ENCODE measurements around the gene CEP68. TPM values are rescaled to one million over a fixed set of nuclear protein-coding genes. Genes with fewer than 3 reads are reported as not detected.

Gene CEP68
- total RNA-seq, 1 donor from 2014 or later = 23.0 TPM

GRCh38 chr2:65070856-65071255, 14.6 kb downstream of the CEP68 start:
- no peak for TF ChIP-seq CTCF (IDR thresholded peaks at IDR 0.05; ENCODE audit: unreplicated experiment)
- DNase-seq (ENCODE audit: low spot score in 2 of 2, unreplicated experiment in 2 of 2) = peak in 1 of 2 experiments; percentile 22
- Mint-ChIP-seq H3K36me3 (peaks cover 13% of the 10 kb centered on the region), H3K4me1 (peaks cover 16% of the 10 kb centered on the region), H3K27me3 (ENCODE audit: low read depth) (no peaks in the 10 kb centered on the region), H3K4me3 (no peak overlapping the region), H3K27ac (no peak overlapping the region), H3K9me3 (no peaks in the 10 kb centered on the region)

- Mint-ChIP-seq H3K36me3 (peaks cover 13% of the 10 kb centered on the region), H3K9me3 (no peaks in the 10 kb centered on the region), H3K27ac (no peak overlapping the region), H3K4me1 (peaks cover 23% of the 10 kb centered on the region), H3K27me3 (ENCODE audit: low read depth) (no peaks in the 10 kb centered on the region), H3K4me3 (no peak overlapping the region)
- no peak for TF ChIP-seq CTCF (IDR thresholded peaks at IDR 0.05; ENCODE audit: unreplicated experiment)
- DNase-seq (ENCODE audit: low spot score in 2 of 2, unreplicated experiment in 2 of 2) = peak in 1 of 2 experiments; percentile 38
Measured at GRCh38 chr2:65071499-65072180, 15.4 kb downstream of the CEP68 start.

GRCh38 chr2:65072181-65072970, 16.2 kb downstream of the CEP68 start:
- H3K9me3 Mint-ChIP-seq = no peaks in the 10 kb centered on the region
- no peak for DNase-seq (ENCODE audit: low spot score in 2 of 2, unreplicated experiment in 2 of 2)
- H3K4me1 Mint-ChIP-seq = peaks cover 23% of the 10 kb centered on the region
- TF ChIP-seq CTCF (IDR thresholded peaks at IDR 0.05; ENCODE audit: unreplicated experiment) = no peak
- no peaks in the 10 kb centered on the region for H3K27me3 Mint-ChIP-seq (ENCODE audit: low read depth)
- H3K27ac Mint-ChIP-seq = no peak overlapping the region
- H3K4me3 Mint-ChIP-seq = no peak overlapping the region
- H3K36me3 Mint-ChIP-seq = peaks cover 13% of the 10 kb centered on the region

- Mint-ChIP-seq H3K9me3 (no peaks in the 10 kb centered on the region), H3K27ac (peak overlapping the region; percentile 66), H3K36me3 (peaks cover 24% of the 10 kb centered on the region), H3K27me3 (ENCODE audit: low read depth) (no peaks in the 10 kb centered on the region), H3K4me1 (peaks cover 23% of the 10 kb centered on the region), H3K4me3 (no peak overlapping the region)
- DNase-seq (ENCODE audit: low spot score in 2 of 2, unreplicated experiment in 2 of 2) = no peak
- no peak for TF ChIP-seq CTCF (IDR thresholded peaks at IDR 0.05; ENCODE audit: unreplicated experiment)
Measured at GRCh38 chr2:65073879-65074565, 17.8 kb downstream of the CEP68 start.

GRCh38 chr2:65075176-65075575, 19.0 kb downstream of the CEP68 start:
- H3K4me1 Mint-ChIP-seq = peaks cover 23% of the 10 kb centered on the region
- DNase-seq (ENCODE audit: low spot score in 2 of 2, unreplicated experiment in 2 of 2) = no peak
- TF ChIP-seq CTCF (IDR thresholded peaks at IDR 0.05; ENCODE audit: unreplicated experiment) = no peak
- no peaks in the 10 kb centered on the region for H3K9me3 Mint-ChIP-seq
- no peak overlapping the region for H3K4me3 Mint-ChIP-seq
- peaks cover 25% of the 10 kb centered on the region for H3K36me3 Mint-ChIP-seq
- H3K27ac Mint-ChIP-seq = no peak overlapping the region
- H3K27me3 Mint-ChIP-seq (ENCODE audit: low read depth) = no peaks in the 10 kb centered on the region

Data from mesothelial cell of epicardium (in vitro differentiated cells).